HAP-1 (cell line): ENCODE results near the gene GFOD2.

ENCODE experiments used
- DNase-seq, 2 experiments: peaks; one replicate each; pipeline ENCODE4 v3.0.0-alpha.2; 2016 to 2020; ENCODE audit warnings: low spot score in 2 of 2
- H3K27me3 ChIP-seq: fragments of 250-450 bp; sonication (Bioruptor Pico); 2 replicates; pipeline ENCODE4 v1.5.1; 2020; ENCODE audit warnings: low read depth, mild to moderate bottlenecking, moderate library complexity
- H3K36me3 ChIP-seq: fragments of 250-450 bp; sonication (Bioruptor Pico); replicated peaks from 2 replicates; pipeline ENCODE4 v1.5.1; 2020; ENCODE audit warnings: mild to moderate bottlenecking
- H3K4me1 ChIP-seq: fragments of 250-450 bp; sonication (Bioruptor Pico); 2 replicates; pipeline ENCODE4 v1.5.1; 2020; ENCODE audit warnings: mild to moderate bottlenecking
- H3K4me3 ChIP-seq: fragments of 250-450 bp; sonication (Bioruptor Pico); 2 replicates; pipeline ENCODE4 v1.5.1; 2020; ENCODE audit warnings: mild to moderate bottlenecking, moderate library complexity
- H3K9me3 ChIP-seq: fragments of 250-450 bp; sonication (Bioruptor Pico); 2 replicates; pipeline ENCODE4 v1.5.1; 2020; ENCODE audit warnings: mild to moderate bottlenecking, moderate library complexity
- in situ Hi-C: fragments of 300-500 bp; cut with MboI; formaldehyde crosslinking; loops from 3 replicates; pipeline ENCODE4 v1.14.3; 2020; ENCODE audit warnings: low sequenced_read_pairs, inconsistent platforms, mixed read lengths

GFOD2 gene

GRCh38 chr16:67652578-67653127, 66.5 kb downstream of the GFOD2 start:
- H3K36me3 ChIP-seq, result peaks cover 29% of the 10 kb centered on the region
- H3K27me3 ChIP-seq, result no peaks in the 10 kb centered on the region
- no peak for DNase-seq
- H3K4me3 ChIP-seq, result no peak overlapping the region
- in situ Hi-C loops, result no loop called here
- no peaks in the 10 kb centered on the region for H3K4me1 ChIP-seq
- H3K9me3 ChIP-seq, result no peaks in the 10 kb centered on the region

- Histone ChIP-seq H3K27me3 (no peaks in the 10 kb centered on the region), H3K4me3 (no peak overlapping the region), H3K4me1 (no peaks in the 10 kb centered on the region), H3K36me3 (peaks cover 24% of the 10 kb centered on the region), H3K9me3 (no peaks in the 10 kb centered on the region)
- DNase-seq, result no peak
- in situ Hi-C loops, result no loop called here
Observed at GRCh38 chr16:67651847-67652246, 67.3 kb downstream of the GFOD2 start.

GRCh38 chr16:67651039-67651438, 68.1 kb downstream of the GFOD2 start:
- Histone ChIP-seq H3K9me3 (no peaks in the 10 kb centered on the region), H3K36me3 (peaks cover 16% of the 10 kb centered on the region), H3K27me3 (no peaks in the 10 kb centered on the region), H3K4me3 (no peak overlapping the region), H3K4me1 (no peaks in the 10 kb centered on the region)
- in situ Hi-C loops, result no loop called here
- DNase-seq, result no peak

- Histone ChIP-seq H3K4me1 (peaks cover 3% of the 10 kb centered on the region; the same call in 1 of the 2 replicates), H3K9me3 (no peaks in the 10 kb centered on the region), H3K4me3 (no peak overlapping the region), H3K27me3 (no peaks in the 10 kb centered on the region), H3K36me3 (peaks cover 13% of the 10 kb centered on the region)
- peak in 1 of 2 experiments; percentile 4 for DNase-seq
- in situ Hi-C loops, result no loop called here
Observed at GRCh38 chr16:67650023-67650422, 69.1 kb downstream of the GFOD2 start.

- DNase-seq, result peak in 1 of 2 experiments; percentile 10
- Histone ChIP-seq H3K36me3 (peaks cover 8% of the 10 kb centered on the region), H3K4me1 (peaks cover 3% of the 10 kb centered on the region), H3K9me3 (no peaks in the 10 kb centered on the region), H3K27me3 (no peaks in the 10 kb centered on the region), H3K4me3 (no peak overlapping the region)
- in situ Hi-C loops, result no loop called here
Observed at GRCh38 chr16:67649494-67649931, 69.6 kb downstream of the GFOD2 start.

GRCh38 chr16:67648764-67649407, 70.2 kb downstream of the GFOD2 start:
- DNase-seq, result peak in 1 of 2 experiments; percentile 7
- Histone ChIP-seq H3K27me3 (no peaks in the 10 kb centered on the region), H3K4me1 (peaks cover 5% of the 10 kb centered on the region), H3K36me3 (peaks cover 8% of the 10 kb centered on the region), H3K4me3 (no peak overlapping the region), H3K9me3 (no peaks in the 10 kb centered on the region)
- in situ Hi-C loops, result no loop called here

GRCh38 chr16:67648088-67648763, 70.9 kb downstream of the GFOD2 start:
- in situ Hi-C loops, result no loop called here
- Histone ChIP-seq H3K27me3 (no peaks in the 10 kb centered on the region), H3K9me3 (no peaks in the 10 kb centered on the region), H3K4me1 (peaks cover 5% of the 10 kb centered on the region), H3K4me3 (no peak overlapping the region), H3K36me3 (peaks cover 8% of the 10 kb centered on the region)
- peak in 1 of 2 experiments; percentile 8 for DNase-seq

GRCh38 chr16:67647681-67648080, 71.4 kb downstream of the GFOD2 start:
- H3K27me3 ChIP-seq, result no peaks in the 10 kb centered on the region
- H3K36me3 ChIP-seq, result peaks cover 8% of the 10 kb centered on the region
- no peak overlapping the region for H3K4me3 ChIP-seq
- in situ Hi-C loops, result no loop called here
- H3K4me1 ChIP-seq, result peaks cover 5% of the 10 kb centered on the region
- DNase-seq, result no peak
- H3K9me3 ChIP-seq, result no peaks in the 10 kb centered on the region

GRCh38 chr16:67647111-67647651, 71.9 kb downstream of the GFOD2 start:
- in situ Hi-C loops, result no loop called here
- Histone ChIP-seq H3K27me3 (no peaks in the 10 kb centered on the region), H3K4me3 (no peak overlapping the region), H3K4me1 (peaks cover 5% of the 10 kb centered on the region), H3K36me3 (peaks cover 7% of the 10 kb centered on the region), H3K9me3 (no peaks in the 10 kb centered on the region)
- peak in 1 of 2 experiments; percentile 8 for DNase-seq

GRCh38 chr16:67645397-67646121, 73.6 kb downstream of the GFOD2 start:
- peaks cover 6% of the 10 kb centered on the region for H3K36me3 ChIP-seq
- no peaks in the 10 kb centered on the region for H3K27me3 ChIP-seq
- H3K4me1 ChIP-seq, result peaks cover 5% of the 10 kb centered on the region
- in situ Hi-C loops, result no loop called here
- no peak for DNase-seq
- peak overlapping the region; percentile 33 for H3K4me3 ChIP-seq
- H3K9me3 ChIP-seq, result no peaks in the 10 kb centered on the region

- in situ Hi-C loops, result loop anchor here (5.0 kb wide), 1 partner anchor 92 kb away; no protein-coding TSS in a partner anchor
- H3K4me3 ChIP-seq, result no peak overlapping the region
- DNase-seq, result no peak
- peaks cover 5% of the 10 kb centered on the region for H3K4me1 ChIP-seq
- H3K27me3 ChIP-seq, result no peaks in the 10 kb centered on the region
- H3K9me3 ChIP-seq, result no peaks in the 10 kb centered on the region
- H3K36me3 ChIP-seq, result peaks cover 7% of the 10 kb centered on the region
Observed at GRCh38 chr16:67644038-67644437, 75.1 kb downstream of the GFOD2 start.

- H3K36me3 ChIP-seq, result peaks cover 24% of the 10 kb centered on the region
- H3K9me3 ChIP-seq, result no peaks in the 10 kb centered on the region
- H3K4me3 ChIP-seq, result no peak overlapping the region
- in situ Hi-C loops, result loop anchor here (5.0 kb wide), 1 partner anchor 90 kb away; no protein-coding TSS in a partner anchor
- peaks cover 5% of the 10 kb centered on the region for H3K4me1 ChIP-seq
- no peaks in the 10 kb centered on the region for H3K27me3 ChIP-seq
- DNase-seq, result no peak
Observed at GRCh38 chr16:67641779-67642708, 77.1 kb downstream of the GFOD2 start.

GRCh38 chr16:67637625-67638024, 81.5 kb downstream of the GFOD2 start:
- H3K4me1 ChIP-seq, result no peaks in the 10 kb centered on the region
- in situ Hi-C loops, result no loop called here

More at GRCh38 chr16:67637625-67638024, 81.5 kb downstream of the GFOD2 start:
- Histone ChIP-seq H3K9me3 (no peaks in the 10 kb centered on the region), H3K36me3 (peaks cover 56% of the 10 kb centered on the region), H3K27me3 (no peaks in the 10 kb centered on the region), H3K4me3 (no peak overlapping the region)
- no peak for DNase-seq
